OCI-LY3 (cell line): ENCODE results near the gene HCRT.

Source experiments
- EZH2phosphoT487 ChIP-seq: fragments of 200-600 bp; shearing (Covaris generic); IDR thresholded peaks from 2 replicates; pipeline ENCODE4 v1.6.1; 2018; ENCODE audit warnings: antibody characterized with exemption, mixed run types, low read depth
- TF ChIP-seq, protein P1 (sequence below): fragments of 200-600, 300-600 bp; sonication (generic); IDR thresholded peaks from 2 replicates; pipeline ENCODE4 v1.5.1; 2014; ENCODE audit warnings: antibody characterized with exemption, low read length, low read depth

DNA sequence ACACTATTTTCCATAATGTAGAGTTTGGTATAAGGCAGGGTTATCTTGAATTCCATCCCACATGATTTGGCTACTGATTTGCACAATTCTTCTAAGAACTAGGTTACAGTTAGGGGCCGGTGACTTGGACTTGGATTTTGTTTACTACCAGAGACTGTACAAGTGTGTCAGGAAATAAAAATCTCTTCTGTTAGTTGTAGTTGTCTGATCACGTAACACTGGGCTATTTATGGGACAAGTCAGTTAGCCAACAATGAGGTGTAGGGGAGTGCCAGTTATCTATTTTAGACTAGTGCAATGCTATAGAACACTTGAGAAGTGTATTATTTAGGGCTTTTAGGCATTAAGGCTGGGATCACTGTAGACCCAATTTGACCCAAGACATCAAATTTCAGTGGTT lies 48.7 kb upstream of the HCRT start:
- TF ChIP-seq, protein P1, sequence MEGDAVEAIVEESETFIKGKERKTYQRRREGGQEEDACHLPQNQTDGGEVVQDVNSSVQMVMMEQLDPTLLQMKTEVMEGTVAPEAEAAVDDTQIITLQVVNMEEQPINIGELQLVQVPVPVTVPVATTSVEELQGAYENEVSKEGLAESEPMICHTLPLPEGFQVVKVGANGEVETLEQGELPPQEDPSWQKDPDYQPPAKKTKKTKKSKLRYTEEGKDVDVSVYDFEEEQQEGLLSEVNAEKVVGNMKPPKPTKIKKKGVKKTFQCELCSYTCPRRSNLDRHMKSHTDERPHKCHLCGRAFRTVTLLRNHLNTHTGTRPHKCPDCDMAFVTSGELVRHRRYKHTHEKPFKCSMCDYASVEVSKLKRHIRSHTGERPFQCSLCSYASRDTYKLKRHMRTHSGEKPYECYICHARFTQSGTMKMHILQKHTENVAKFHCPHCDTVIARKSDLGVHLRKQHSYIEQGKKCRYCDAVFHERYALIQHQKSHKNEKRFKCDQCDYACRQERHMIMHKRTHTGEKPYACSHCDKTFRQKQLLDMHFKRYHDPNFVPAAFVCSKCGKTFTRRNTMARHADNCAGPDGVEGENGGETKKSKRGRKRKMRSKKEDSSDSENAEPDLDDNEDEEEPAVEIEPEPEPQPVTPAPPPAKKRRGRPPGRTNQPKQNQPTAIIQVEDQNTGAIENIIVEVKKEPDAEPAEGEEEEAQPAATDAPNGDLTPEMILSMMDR: no peak
- TF ChIP-seq EZH2phosphoT487: no peak
